MG63 (cell line): Measurements from ENCODE around the gene LMBR1L. TPM values are rescaled to one million over a fixed set of nuclear protein-coding genes. Genes with fewer than 3 reads are reported as not detected.
"Not testable (repeated sequence)": the region's sequence is repeated elsewhere in the genome, so short reads cannot be mapped to it uniquely, and the experiment has no call there.

ENCODE experiments used
- DNase-seq: peaks from one replicate; pipeline ENCODE4 v3.0.0-alpha.2; 2020
- H3K27me3 ChIP-seq: fragments of 250-450 bp; sonication (Bioruptor Pico); 2 replicates; pipeline ENCODE4 v1.5.1; 2020; ENCODE audit warnings: mild to moderate bottlenecking, moderate library complexity
- H3K36me3 ChIP-seq: fragments of 250-450 bp; sonication (Bioruptor Pico); 2 replicates; pipeline ENCODE4 v1.5.1; 2020; ENCODE audit warnings: mild to moderate bottlenecking, moderate library complexity
- H3K4me3 ChIP-seq: fragments of 250-450 bp; sonication (Bioruptor Pico); 2 replicates; pipeline ENCODE4 v1.5.1; 2020; ENCODE audit warnings: mild to moderate bottlenecking, moderate library complexity
- H3K9me3 ChIP-seq: fragments of 250-450 bp; sonication (Bioruptor Pico); 2 replicates; pipeline ENCODE4 v1.5.1; 2020; ENCODE audit warnings: mild to moderate bottlenecking, moderate library complexity
- total RNA-seq: library from RNA; depleted of rRNA; stranded (reverse); fragments of >200 nt; shearing (Covaris generic); gene quantifications from 2 replicates; pipeline ENCODE4 v1.2.3, GENCODE V29; 2014; ENCODE audit warnings: low replicate concordance

Gene LMBR1L
- total RNA-seq, 1 experiment from 2014 or later = 28.4 TPM

- H3K36me3 ChIP-seq = no peaks in the 10 kb centered on the region
- H3K9me3 ChIP-seq = no peaks in the 10 kb centered on the region
- no peaks in the 10 kb centered on the region for H3K27me3 ChIP-seq
- no peak for DNase-seq
- H3K4me3 ChIP-seq = no peak overlapping the region
Measured at GRCh38 chr12:49064767-49065152, 45.9 kb downstream of the LMBR1L start.

GRCh38 chr12:49061916-49062315 lies 48.7 kb downstream of the LMBR1L start:
- not testable (repeated sequence) for DNase-seq

DNA sequence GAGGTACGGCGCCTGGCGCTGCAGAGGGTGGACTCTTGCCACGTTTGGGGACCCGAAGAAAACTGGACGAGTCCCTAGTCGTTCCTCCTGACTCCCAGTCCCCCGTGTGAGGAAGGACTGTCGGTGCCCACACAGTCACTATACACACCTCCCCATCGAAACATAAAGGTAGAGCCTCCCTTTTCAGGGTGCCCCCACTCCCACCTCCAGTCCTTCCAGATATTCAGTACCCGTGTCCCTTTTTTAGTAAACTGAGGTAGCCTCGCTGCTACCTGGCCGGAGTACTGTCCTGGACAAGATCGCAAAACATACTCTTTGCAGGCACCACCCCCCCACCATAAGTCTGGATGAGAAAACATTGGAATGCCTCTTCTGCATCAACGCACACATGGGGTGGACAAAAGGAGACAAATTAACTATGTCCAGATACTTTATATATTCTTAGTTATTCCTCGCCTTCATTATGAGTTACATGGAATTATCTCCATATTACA lies 49.4 kb downstream of the LMBR1L start:
- DNase-seq = no peak
- Histone ChIP-seq H3K27me3 (no peaks in the 10 kb centered on the region), H3K4me3 (peak overlapping the region; percentile 82), H3K36me3 (peaks cover 20% of the 10 kb centered on the region), H3K9me3 (no peaks in the 10 kb centered on the region)

More at GRCh38 chr12:49061916-49062315, 48.7 kb downstream of the LMBR1L start:
- peaks cover 17% of the 10 kb centered on the region for H3K36me3 ChIP-seq
- not testable (repeated sequence) for H3K27me3 ChIP-seq, H3K9me3 ChIP-seq
- H3K4me3 ChIP-seq = peak overlapping the region; percentile 82; the same call in 1 of the 2 replicates

DNA sequence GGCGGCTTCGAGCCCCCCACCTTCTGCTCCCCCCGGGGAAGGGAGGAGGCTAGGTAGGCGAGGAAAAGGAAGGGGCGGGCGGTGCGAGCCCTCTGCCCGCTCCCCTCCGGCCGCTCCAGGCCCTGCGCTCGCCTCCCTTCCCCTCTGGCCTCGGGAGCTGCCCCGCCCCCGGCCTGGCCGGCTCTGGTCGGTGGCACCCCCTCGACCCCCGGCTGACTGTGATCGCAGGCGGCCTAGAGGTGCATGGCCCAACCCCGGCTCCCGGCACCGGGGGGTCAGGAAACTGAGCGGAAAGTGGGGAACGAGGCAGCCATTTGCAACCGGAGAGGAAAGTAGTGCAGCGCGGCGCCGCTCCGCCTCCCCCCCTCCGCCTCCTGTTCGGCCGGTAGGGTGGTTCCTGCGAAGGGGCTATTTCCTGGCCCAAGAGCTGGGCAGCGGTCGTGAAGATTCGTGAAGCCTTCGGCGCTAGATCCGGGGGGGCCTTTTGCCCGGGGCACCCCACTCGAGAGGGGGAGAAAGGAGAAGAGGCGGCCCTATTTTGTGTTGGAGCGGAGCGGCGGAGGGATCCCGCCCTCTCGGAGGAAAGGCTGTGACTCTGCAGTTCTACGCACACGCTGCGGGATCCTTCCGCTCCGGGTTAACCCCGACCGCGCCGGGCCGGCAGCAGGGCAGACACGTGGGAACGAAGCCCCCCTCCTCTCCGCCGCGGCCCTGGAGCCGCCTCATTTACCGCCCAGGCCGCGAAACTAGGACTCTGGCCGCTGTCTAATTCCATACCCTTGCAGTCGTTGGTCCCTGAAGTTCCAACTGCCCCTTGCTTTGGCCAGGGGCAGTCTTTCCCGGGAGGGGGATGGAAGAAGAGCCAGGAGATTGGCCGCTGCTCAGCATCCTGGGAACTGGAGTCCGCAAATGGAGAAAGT lies 50.1 kb downstream of the LMBR1L start, which contains the start of gene KMT2D:
KMT2D (minus strand) TSS at position 558 of the 920 bp plus-strand sequence. CDS start 5,470 bp downstream, outside the sequence.
- no peaks in the 10 kb centered on the region for H3K27me3 ChIP-seq
- no peaks in the 10 kb centered on the region for H3K9me3 ChIP-seq
- peaks cover 21% of the 10 kb centered on the region for H3K36me3 ChIP-seq
- peak within 1 kb of the TSS; percentile 82 for H3K4me3 ChIP-seq
- peak; percentile 97 for DNase-seq

DNA sequence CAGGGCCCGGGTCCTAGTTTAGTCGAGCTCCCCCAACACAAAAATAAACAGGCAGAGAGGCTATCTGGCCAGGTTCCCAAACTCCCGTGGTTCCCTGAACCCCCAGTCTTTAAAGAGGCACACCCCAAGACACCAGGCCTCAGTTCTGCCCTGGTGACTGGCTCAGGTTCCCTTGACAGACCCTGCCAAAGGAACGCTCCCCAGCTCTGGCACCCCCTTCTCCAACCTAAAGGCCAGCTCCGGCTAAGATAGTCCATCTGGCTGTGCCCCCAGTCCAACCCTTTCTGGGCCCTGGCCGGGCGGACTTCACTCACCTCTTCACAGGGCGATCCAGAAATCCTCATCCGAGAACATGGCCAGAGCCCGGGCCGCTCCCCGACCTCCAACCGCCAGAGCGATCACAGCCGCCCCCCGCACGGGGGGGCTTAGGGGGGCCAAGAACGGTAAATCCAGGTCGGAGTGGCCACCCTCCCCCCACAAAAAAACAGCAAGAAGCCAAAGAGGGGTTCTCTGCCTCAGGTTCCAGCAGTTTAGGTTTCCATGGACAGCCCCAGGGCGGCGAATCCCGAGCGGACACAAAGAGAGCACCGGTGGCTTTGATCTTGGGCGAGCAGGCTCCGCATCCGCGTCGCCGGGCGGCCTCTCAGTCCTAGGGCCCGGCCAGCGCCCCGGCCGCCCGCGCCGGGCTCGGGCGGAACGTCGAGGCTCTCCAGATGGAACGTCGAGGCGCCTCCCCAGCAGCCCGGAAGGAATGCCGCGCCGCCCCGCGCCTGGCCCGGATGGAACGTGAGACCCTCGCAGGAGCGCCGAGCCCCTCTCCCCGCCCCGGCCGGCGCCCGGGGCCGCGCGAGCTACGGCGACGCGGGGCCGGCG lies 51.1 kb downstream of the LMBR1L start:
- H3K9me3 ChIP-seq = no peaks in the 10 kb centered on the region
- H3K4me3 ChIP-seq = peak overlapping the region; percentile 82
- peaks cover 31% of the 10 kb centered on the region for H3K36me3 ChIP-seq
- no peak for DNase-seq
- no peaks in the 10 kb centered on the region for H3K27me3 ChIP-seq

DNA sequence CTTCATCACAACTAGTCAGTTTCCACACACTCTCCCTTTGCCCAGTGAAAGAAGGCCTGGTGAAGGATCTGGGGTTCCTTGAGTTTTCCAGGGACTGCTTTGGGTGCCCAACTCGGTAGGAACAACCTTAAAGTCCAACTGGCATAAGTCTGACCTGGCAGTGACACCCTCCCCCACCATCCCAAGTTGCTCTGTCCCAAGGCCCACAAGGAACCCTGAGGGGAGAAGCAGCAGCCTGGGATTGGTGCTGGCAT lies 51.7 kb downstream of the LMBR1L start:
- Histone ChIP-seq H3K27me3 (no peaks in the 10 kb centered on the region), H3K9me3 (no peaks in the 10 kb centered on the region), H3K36me3 (peaks cover 32% of the 10 kb centered on the region), H3K4me3 (peak overlapping the region; percentile 82)
- no peak for DNase-seq

- Histone ChIP-seq H3K4me3 (peak overlapping the region; percentile 82), H3K36me3 (peaks cover 35% of the 10 kb centered on the region), H3K27me3 (no peaks in the 10 kb centered on the region), H3K9me3 (no peaks in the 10 kb centered on the region)
- DNase-seq = no peak
Measured at GRCh38 chr12:49058366-49059044, 52.1 kb downstream of the LMBR1L start.

- no peak for DNase-seq
- H3K36me3 ChIP-seq = peaks cover 40% of the 10 kb centered on the region
- no peaks in the 10 kb centered on the region for H3K9me3 ChIP-seq
Measured at GRCh38 chr12:49057888-49058287, 52.8 kb downstream of the LMBR1L start.

DNA sequence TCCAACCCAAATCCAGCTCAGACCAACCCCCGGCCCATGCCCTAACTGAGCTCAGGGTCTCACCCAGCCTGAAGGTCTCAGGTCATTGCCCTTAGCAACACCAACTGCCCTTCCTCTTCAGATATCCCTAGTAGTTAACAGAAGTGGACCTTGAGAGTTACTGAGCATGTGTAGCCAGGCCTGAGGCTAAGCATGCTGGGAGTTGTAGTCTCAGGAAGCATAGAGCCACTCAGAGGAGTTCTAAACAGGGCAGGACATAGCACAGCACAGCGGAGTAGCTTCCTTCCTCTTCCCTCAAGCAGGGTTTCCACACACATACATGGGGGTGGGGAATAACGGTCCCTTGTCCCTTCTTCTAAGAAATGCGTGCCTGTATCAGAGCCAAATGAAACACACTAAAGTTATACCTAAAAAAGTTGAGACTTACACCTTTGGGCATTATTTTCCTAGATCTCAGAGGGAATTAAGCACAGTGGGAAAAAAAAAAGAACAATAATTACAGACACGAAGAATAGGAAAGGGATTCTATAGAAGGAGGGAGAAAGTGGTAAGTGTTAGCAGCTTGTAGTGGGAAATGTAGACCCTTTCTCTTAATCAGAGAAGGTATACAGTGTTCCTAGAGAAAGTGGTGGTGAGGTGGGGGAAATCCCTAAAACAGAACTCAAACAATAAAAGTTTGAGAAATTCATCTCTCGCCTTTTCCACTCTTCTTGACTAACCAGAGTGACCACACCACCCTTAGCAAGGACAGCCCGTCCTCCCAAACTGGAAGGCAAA lies 54.5 kb downstream of the LMBR1L start:
- no peaks in the 10 kb centered on the region for H3K9me3 ChIP-seq
- DNase-seq = no peak
- peaks cover 46% of the 10 kb centered on the region for H3K36me3 ChIP-seq
- no peak overlapping the region for H3K4me3 ChIP-seq
- no peaks in the 10 kb centered on the region for H3K27me3 ChIP-seq

More at GRCh38 chr12:49057888-49058287, 52.8 kb downstream of the LMBR1L start:
- Histone ChIP-seq H3K4me3 (peak overlapping the region; percentile 82), H3K27me3 (no peaks in the 10 kb centered on the region)

DNA sequence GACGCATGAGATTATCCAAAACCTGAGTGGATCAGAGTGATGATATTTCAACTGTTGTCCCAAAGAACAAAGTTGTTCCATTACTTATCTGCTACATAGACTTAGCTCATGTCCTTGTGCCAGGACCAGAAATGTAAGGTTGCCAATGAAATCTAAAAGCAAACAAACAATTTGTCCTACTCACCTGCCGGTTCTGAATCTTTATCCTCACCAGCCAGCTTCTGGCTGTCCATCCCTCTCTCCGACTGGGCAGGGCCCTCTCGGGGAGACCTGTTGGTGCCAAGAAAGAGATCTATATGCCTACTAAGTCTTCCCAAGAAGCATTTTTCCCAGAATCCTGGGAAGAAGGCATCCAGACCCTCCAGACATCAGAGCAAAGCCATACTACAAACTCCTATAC lies 55.6 kb downstream of the LMBR1L start:
- Histone ChIP-seq H3K36me3 (peaks cover 56% of the 10 kb centered on the region), H3K4me3 (no peak overlapping the region), H3K27me3 (no peaks in the 10 kb centered on the region), H3K9me3 (no peaks in the 10 kb centered on the region)
- no peak for DNase-seq

DNA sequence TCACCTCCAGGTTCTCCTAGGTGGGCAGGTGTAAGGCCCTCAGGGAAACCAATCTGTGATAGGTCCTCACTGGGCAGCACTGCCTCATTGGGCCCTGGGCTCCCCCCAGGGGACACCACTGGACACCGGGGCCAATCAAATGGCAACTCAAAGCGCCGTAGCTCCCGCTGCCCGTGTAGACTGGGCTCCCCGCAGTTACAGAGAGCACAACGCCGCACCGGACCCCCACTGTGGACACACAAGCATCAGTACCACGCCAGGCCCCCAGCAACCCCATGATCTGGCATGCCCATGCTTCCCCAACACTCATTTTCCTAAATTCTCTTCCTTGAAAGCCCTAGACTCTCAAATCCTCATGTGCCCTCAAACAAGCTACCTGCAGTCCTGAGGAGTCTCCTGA lies 56.1 kb downstream of the LMBR1L start:
- Histone ChIP-seq H3K36me3 (peaks cover 60% of the 10 kb centered on the region), H3K9me3 (no peaks in the 10 kb centered on the region), H3K4me3 (no peak overlapping the region), H3K27me3 (no peaks in the 10 kb centered on the region)
- DNase-seq = no peak

DNA sequence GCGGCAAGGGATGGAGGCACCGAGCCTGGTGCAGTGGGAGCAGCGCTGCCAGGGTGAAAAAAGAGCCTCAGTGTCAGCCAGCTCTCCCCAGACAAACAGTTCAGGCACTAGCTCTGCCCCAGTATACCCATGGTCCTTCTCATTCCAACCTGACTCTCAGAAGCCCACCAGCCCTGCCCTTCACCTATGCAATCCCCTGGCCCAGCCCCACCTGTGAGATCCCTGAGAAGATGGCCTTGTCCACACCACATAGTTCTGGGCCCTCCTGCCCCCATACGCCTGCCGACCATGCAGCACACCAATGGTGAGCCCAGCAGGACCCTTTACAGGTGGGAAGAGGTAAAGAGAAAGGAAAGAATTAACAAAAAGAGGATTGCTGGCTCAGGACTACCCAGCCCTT lies 56.6 kb downstream of the LMBR1L start:
- H3K9me3 ChIP-seq = no peaks in the 10 kb centered on the region
- H3K4me3 ChIP-seq = no peak overlapping the region
- peaks cover 60% of the 10 kb centered on the region for H3K36me3 ChIP-seq
- no peaks in the 10 kb centered on the region for H3K27me3 ChIP-seq
- DNase-seq = no peak

- H3K4me3 ChIP-seq = no peak overlapping the region
- no peaks in the 10 kb centered on the region for H3K9me3 ChIP-seq
- H3K27me3 ChIP-seq = no peaks in the 10 kb centered on the region
- peaks cover 65% of the 10 kb centered on the region for H3K36me3 ChIP-seq
- DNase-seq = no peak
Measured at GRCh38 chr12:49052451-49053208, 58.0 kb downstream of the LMBR1L start.

DNA sequence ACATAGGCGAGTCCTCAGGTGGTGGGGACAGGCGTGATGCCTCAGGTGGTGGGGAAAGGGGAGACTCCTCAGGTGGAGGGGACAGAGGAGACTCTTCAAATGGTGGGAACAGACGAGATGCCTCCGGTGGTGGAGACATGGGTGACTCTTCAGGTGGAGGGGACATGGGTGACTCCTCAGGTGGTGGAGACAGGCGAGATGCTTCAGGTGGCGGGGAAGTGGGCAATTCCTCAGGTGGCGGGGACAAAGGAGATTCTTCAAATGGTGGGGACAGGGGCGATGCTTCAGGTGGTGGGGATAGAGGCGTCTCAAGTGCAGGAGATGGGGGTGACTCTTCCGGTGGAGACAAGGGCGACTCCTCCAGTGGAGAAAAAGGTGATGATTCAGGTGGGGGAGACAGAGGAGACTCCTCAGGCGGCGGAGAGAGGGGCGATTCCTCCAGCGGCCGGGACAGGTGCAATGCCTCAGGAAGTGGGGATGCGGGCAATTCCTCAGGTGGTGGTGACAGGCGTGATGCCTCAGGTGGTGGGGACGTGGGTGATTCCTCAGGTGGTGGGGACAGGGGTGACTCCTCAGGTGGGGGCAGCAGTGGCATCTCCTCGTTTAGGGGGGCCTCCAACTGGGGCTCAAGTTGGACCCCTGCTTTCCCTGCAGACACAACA lies 58.7 kb downstream of the LMBR1L start:
- no peak for DNase-seq
- H3K4me3 ChIP-seq = no peak overlapping the region
- H3K9me3 ChIP-seq = no peaks in the 10 kb centered on the region
- H3K27me3 ChIP-seq = no peaks in the 10 kb centered on the region
- H3K36me3 ChIP-seq = peaks cover 67% of the 10 kb centered on the region

- no peaks in the 10 kb centered on the region for H3K27me3 ChIP-seq
- DNase-seq = no peak
- no peak overlapping the region for H3K4me3 ChIP-seq
- H3K36me3 ChIP-seq = peaks cover 68% of the 10 kb centered on the region
- no peaks in the 10 kb centered on the region for H3K9me3 ChIP-seq
Measured at GRCh38 chr12:49051373-49051764, 59.3 kb downstream of the LMBR1L start.
